Measurements from ENCODE around the gene ACSM2A. TPM values are rescaled to one million over a fixed set of nuclear protein-coding genes. Genes with fewer than 3 reads are reported as not detected.

ACSM2A gene
- total and polyA plus RNA-seq, 2 of the 4 experiments (the other 2 are of a cell fraction) = not detected

- dilution Hi-C loops (cut with HindIII; ENCODE audit: low sequenced_read_pairs, unreplicated experiment) (no loop called here), intact Hi-C loops (cut with micrococcal nuclease) (no loop called here), in situ Hi-C loops (cut with MboI; ENCODE audit: low sequenced_read_pairs) (no loop called here)
- Histone ChIP-seq H3K18ac (ENCODE audit: low read depth, low read length) (no peak overlapping the region), H3K14ac (replicated peaks; ENCODE audit: low read depth, low read length) (no peak overlapping the region), H3K4me3 (ENCODE audit: insufficient read depth, low read depth, low read length) (no peak overlapping the region), H3K27ac (ENCODE audit: insufficient read depth, low read length) (no peak overlapping the region), H3K23ac (ENCODE audit: low read depth, low read length) (no peak overlapping the region), H3K4me2 (ENCODE audit: low read depth, low read length) (no peak overlapping the region), H2BK120ac (ENCODE audit: low read depth, low read length) (no peak overlapping the region), H3K9ac (ENCODE audit: low read depth, low read length) (no peak overlapping the region), H3K4me1 (ENCODE audit: control insufficient read depth, insufficient read depth, low read length) (no peaks in the 10 kb centered on the region), H2AK9ac (replicated peaks; ENCODE audit: low read depth, low read length, poor library complexity) (no peak overlapping the region), H3K79me1 (ENCODE audit: low read depth in 1 of 2, low read length in 2 of 2) (no peaks in the 10 kb centered on the region), H3K9me3 (ENCODE audit: control insufficient read depth, insufficient read depth, low read length) (peaks cover 1% of the 10 kb centered on the region), H4K20me1 (ENCODE audit: insufficient read depth, low read length) (no peaks in the 10 kb centered on the region), H4K8ac (ENCODE audit: low read depth in 2 of 2, low read length in 2 of 2) (no peak overlapping the region), H3K36me3 (ENCODE audit: control insufficient read depth, insufficient read depth, low read length) (no peaks in the 10 kb centered on the region), H2BK20ac (ENCODE audit: low read depth, low read length) (no peak overlapping the region), H4K5ac (ENCODE audit: low read depth, low read length) (no peak overlapping the region), H3K56ac (ENCODE audit: extremely low read depth, insufficient read depth, low read length) (no peak overlapping the region), H2AK5ac (ENCODE audit: low read depth, low read length) (no peak overlapping the region), H2BK15ac (ENCODE audit: low read depth, low read length) (no peak overlapping the region), H3K27me3 (ENCODE audit: control insufficient read depth, insufficient read depth, low read length) (no peaks in the 10 kb centered on the region), H2AFZ (replicated peaks; ENCODE audit: low read length, poor library complexity) (no peak overlapping the region), H4K91ac (ENCODE audit: insufficient read depth, low read depth, low read length) (no peak overlapping the region), H3K9me1 (ENCODE audit: insufficient read depth, low read length) (no peaks in the 10 kb centered on the region), H3K4ac (ENCODE audit: low read depth, low read length) (no peak overlapping the region), H2BK5ac (ENCODE audit: low read depth, low read length, poor library complexity, severe bottlenecking) (no peak overlapping the region)
- DNase-seq (no peak), ATAC-seq (ENCODE audit: low read depth) (no peak)
- no CpG with 5 or more reads among the region's 3 CpGs for WGBS, 2 experiments (ENCODE audit: extremely low coverage in 2 of 2, insufficient read length in 1 of 2)
- BruUV-seq (replicated peaks) = no TSS peak
- TF ChIP-seq ELK1 (IDR thresholded peaks at IDR 0.05; ENCODE audit: borderline replicate concordance, low read depth, low read length) (no peak), RAD21 (IDR thresholded peaks at IDR 0.05; ENCODE audit: low read length) (no peak), FOS (IDR thresholded peaks at IDR 0.05; ENCODE audit: low read depth, low read length) (no peak), BHLHE40 (IDR thresholded peaks at IDR 0.05; ENCODE audit: low read depth, low read length) (no peak), MAZ (IDR thresholded peaks at IDR 0.05; ENCODE audit: borderline replicate concordance, low read depth, low read length) (no peak), CEBPB (IDR thresholded peaks at IDR 0.05; ENCODE audit: low read depth, low read length) (no peak), POLR2A (IDR thresholded peaks at IDR 0.05; ENCODE audit: low read depth, low read length) (no peak), MXI1 (IDR thresholded peaks at IDR 0.05; ENCODE audit: borderline replicate concordance, low read depth, low read length) (no peak), SMC3 (IDR thresholded peaks at IDR 0.05; ENCODE audit: low read depth, low read length) (no peak), CHD1 (IDR thresholded peaks at IDR 0.05; ENCODE audit: low read depth, low read length) (no peak)
- CTCF ChIA-PET = no interaction called here
- POLR2A ChIA-PET (ENCODE audit: unreplicated experiment) = no interaction called here
Measured at GRCh38 chr16:20519231-20519630, 67.9 kb downstream of the ACSM2A start.
